ENCODE data around the gene C6. TPM values are rescaled to one million over a fixed set of nuclear protein-coding genes. Genes with fewer than 3 reads are reported as not detected.
"Not testable (repeated sequence)": the region's sequence is repeated elsewhere in the genome, so short reads cannot be mapped to it uniquely, and the experiment has no call there.

The C6 gene
- total and polyA plus RNA-seq, 12 donors, result 0.83 to 6.1 (median 1.8) TPM

DNA sequence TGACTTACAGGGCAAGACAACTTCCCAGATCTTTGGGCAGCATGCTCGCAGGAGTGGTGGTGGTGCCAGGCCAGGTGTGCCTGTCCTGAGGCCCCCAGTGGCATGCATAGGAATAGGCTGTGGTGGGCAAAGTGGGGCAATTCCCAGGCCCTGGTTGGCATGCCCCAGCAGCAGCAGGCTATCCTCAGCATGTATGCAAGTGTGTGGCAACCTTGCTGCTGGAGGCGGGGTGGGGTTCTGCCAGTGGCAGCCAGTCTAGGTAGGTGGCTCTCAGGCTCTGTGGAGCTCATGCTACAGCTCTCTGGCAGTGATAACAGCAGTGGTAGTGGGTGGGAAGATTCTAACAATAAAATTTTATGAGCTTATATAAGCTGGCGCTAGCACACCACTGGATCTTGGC, 27.7 kb upstream of the C6 start:
- Histone ChIP-seq H3K4me1 (replicated peaks in 1 of 2) (no peaks in the 10 kb centered on the region), H3K27me3 (no peaks in the 10 kb centered on the region), H3K4me3 (no peak overlapping the region), H3K9me3 (replicated peaks in 1 of 3) (no peaks in the 10 kb centered on the region), H3K27ac (no peak overlapping the region), H3K36me3 (replicated peaks in 1 of 2) (no peaks in the 10 kb centered on the region)
- TF ChIP-seq, protein P1, sequence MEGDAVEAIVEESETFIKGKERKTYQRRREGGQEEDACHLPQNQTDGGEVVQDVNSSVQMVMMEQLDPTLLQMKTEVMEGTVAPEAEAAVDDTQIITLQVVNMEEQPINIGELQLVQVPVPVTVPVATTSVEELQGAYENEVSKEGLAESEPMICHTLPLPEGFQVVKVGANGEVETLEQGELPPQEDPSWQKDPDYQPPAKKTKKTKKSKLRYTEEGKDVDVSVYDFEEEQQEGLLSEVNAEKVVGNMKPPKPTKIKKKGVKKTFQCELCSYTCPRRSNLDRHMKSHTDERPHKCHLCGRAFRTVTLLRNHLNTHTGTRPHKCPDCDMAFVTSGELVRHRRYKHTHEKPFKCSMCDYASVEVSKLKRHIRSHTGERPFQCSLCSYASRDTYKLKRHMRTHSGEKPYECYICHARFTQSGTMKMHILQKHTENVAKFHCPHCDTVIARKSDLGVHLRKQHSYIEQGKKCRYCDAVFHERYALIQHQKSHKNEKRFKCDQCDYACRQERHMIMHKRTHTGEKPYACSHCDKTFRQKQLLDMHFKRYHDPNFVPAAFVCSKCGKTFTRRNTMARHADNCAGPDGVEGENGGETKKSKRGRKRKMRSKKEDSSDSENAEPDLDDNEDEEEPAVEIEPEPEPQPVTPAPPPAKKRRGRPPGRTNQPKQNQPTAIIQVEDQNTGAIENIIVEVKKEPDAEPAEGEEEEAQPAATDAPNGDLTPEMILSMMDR (IDR thresholded peaks at IDR 0.05), result no peak
- TF ChIP-seq POLR2A (IDR thresholded peaks at IDR 0.05), result no peak
- WGBS, 4 donors, result 83 to 100% (median 89%) methylated on average over 2 to 3 of the region's 3 CpGs
- intact Hi-C loops (cut with DNase I), result no loop called here
- DNase-seq, result no peak

DNA sequence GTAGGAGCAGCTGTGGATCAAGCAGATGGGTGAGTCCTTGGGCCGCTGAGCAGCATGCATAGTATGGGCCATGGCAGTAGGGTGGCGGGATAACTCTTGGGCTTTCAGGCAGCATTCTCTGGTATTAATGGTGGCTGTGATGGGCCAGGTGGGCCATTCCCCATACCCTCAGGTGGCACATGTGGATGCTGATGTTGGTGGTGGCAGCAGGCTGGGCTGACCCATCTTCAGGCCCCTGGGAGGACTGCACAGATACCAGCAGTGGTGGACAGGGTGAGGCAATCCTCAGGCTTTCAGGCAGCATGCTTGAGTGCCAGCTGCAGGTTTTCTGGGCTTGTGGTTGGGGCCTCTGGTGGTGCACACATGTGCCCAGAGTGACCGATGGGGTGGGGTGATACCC, 27.1 kb upstream of the C6 start:
- H3K27me3 ChIP-seq, result no peaks in the 10 kb centered on the region
- WGBS, 4 donors, result 93 to 100% (median 97%) methylated on average over 1 to 3 of the region's 3 CpGs
- intact Hi-C loops (cut with DNase I), result no loop called here
- no peaks in the 10 kb centered on the region for H3K36me3 ChIP-seq (replicated peaks in 1 of 2)
- no peaks in the 10 kb centered on the region for H3K4me1 ChIP-seq (replicated peaks in 1 of 2)
- H3K9me3 ChIP-seq (replicated peaks in 1 of 3), result no peaks in the 10 kb centered on the region
- no peak for DNase-seq
- TF ChIP-seq, protein P1 (IDR thresholded peaks at IDR 0.05), result no peak
- TF ChIP-seq POLR2A (IDR thresholded peaks at IDR 0.05), result no peak
- H3K27ac ChIP-seq, result no peak overlapping the region
- no peak overlapping the region for H3K4me3 ChIP-seq

DNA sequence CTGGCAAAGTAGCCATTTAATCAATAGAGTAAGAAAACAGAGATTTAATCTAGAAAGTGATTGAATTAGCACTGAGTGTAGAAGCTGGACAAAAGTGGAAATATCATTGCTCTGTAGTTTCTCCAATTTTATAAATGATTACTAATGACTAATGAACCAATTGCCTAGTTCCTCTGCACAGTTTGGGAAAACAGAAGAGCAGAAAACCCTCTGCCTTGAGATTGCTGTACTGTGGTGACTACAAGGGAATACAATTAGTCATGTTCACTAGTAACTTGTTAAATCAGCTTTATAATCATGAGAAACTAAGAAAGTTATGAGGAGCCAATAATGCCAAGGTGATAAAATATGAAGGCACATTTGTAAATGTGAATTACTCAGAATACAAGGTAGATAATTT, 21.1 kb upstream of the C6 start:
- peaks cover 0 to 5% (median 0%) of the 10 kb centered on the region in 3 donors for H3K9me3 ChIP-seq (replicated peaks in 1 of 3)
- H3K27ac ChIP-seq, result no peak overlapping the region
- H3K27me3 ChIP-seq, result no peaks in the 10 kb centered on the region
- no peak overlapping the region for H3K4me3 ChIP-seq
- no peak for DNase-seq
- intact Hi-C loops (cut with DNase I), result no loop called here
- no peaks in the 10 kb centered on the region for H3K4me1 ChIP-seq (replicated peaks in 1 of 2)
- no peaks in the 10 kb centered on the region for H3K36me3 ChIP-seq (replicated peaks in 1 of 2)
- TF ChIP-seq, protein P1 (IDR thresholded peaks at IDR 0.05), result no peak
- no peak for TF ChIP-seq POLR2A (IDR thresholded peaks at IDR 0.05)

DNA sequence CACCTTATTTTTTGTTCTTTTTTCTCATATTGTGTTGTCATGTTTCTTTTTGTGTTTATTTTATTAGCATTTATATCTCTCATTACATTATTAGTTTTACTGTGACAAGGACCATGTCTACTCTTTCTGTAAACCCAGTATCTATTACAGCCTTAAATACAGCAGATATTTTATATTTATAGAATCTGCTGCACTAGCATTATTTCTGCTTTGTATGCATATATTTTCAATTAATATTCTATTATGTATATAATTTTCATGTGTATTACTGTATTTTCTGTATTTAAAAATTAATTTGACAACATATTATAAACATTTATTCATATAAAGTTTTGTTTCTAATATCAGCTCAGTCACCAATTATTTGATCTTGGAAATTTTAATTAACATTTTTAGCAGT, 19.5 kb upstream of the C6 start:
- Histone ChIP-seq H3K4me3 (no peak overlapping the region), H3K27ac (no peak overlapping the region), H3K27me3 (no peaks in the 10 kb centered on the region), H3K4me1 (replicated peaks in 1 of 2) (no peaks in the 10 kb centered on the region), H3K36me3 (replicated peaks in 1 of 2) (no peaks in the 10 kb centered on the region), H3K9me3 (replicated peaks in 1 of 3) (peaks cover 0 to 5% (median 0%) of the 10 kb centered on the region in 3 donors)
- TF ChIP-seq, protein P1 (IDR thresholded peaks at IDR 0.05), result no peak
- TF ChIP-seq POLR2A (IDR thresholded peaks at IDR 0.05), result no peak
- no peak for DNase-seq
- intact Hi-C loops (cut with DNase I), result no loop called here

DNA sequence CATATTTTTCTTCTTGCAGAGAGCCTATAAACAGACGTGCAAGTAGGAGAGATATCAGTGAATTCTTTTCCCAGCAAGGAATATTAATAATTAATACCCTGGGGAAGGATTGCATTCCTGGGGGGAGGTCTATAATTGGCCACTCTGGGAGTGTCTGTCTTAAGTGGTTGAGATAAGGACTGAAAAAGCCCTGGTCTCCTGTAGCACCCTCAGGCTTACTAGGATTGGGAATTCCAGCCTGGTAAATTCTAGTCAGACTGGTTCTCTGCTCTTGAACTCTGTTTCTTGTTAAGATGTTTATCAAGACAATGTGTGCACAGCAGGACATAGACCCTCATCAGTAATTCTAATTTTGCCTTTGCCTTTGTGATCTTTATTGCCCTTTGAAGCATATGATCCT, 16.9 kb upstream of the C6 start:
- H3K4me3 ChIP-seq; H3K27ac ChIP-seq; DNase-seq; H3K36me3 ChIP-seq (replicated peaks in 1 of 2); intact Hi-C loops (cut with DNase I); H3K9me3 ChIP-seq (replicated peaks in 1 of 3); H3K27me3 ChIP-seq; H3K4me1 ChIP-seq (replicated peaks in 1 of 2): not testable (repeated sequence)
- WGBS, 4 donors, result 57 to 78% (median 60%) methylated on average over 1 of the region's 1 CpG

All from adrenal gland (tissue), 12 donors.